CD4-positive, alpha-beta memory T cell (primary cell): Measurements from ENCODE around the gene LEAP2. TPM values are rescaled to one million over a fixed set of nuclear protein-coding genes. Genes with fewer than 3 reads are reported as not detected.

Experiments
- CTCF ChIA-PET: fragments of 350-600 bp; sonication (Branson Sonifier 250); formaldehyde crosslinking; loops from one replicate; lab custom pipeline; 2021; ENCODE audit warnings: inconsistent platforms; ENCODE audit not compliant: partially characterized antibody; lab: Charles Lee
- POLR2A ChIA-PET: fragments of 350-600 bp; sonication (Branson Sonifier 250); formaldehyde crosslinking; loops from one replicate; lab custom pipeline; 2021; ENCODE audit not compliant: partially characterized antibody; lab: Charles Lee
- DNase-seq, 5 donors: peaks; one replicate each; pipeline versions ENCODE4 v3.0.0 to v3.0.0-alpha.2; 2020 to 2022; ENCODE audit warnings: mixed read lengths in 1 of 5
- H3K27ac ChIP-seq: one replicate; pipeline ENCODE4 v1.7.0; 2013; ENCODE audit warnings: low read depth, low read length
- H3K27me3 ChIP-seq: 2 replicates; pipeline ENCODE4 v1.7.0; 2013; ENCODE audit warnings: mild to moderate bottlenecking, low read length, moderate library complexity; ENCODE audit not compliant: insufficient read depth
- H3K36me3 ChIP-seq: 2 replicates; pipeline ENCODE4 v1.7.0; 2013; ENCODE audit warnings: mild to moderate bottlenecking, low read length, moderate library complexity; ENCODE audit not compliant: insufficient read depth
- H3K4me1 ChIP-seq: 2 replicates; pipeline ENCODE4 v1.7.0; 2013; ENCODE audit warnings: mild to moderate bottlenecking, low read length, moderate library complexity; ENCODE audit not compliant: insufficient read depth
- H3K4me3 ChIP-seq, 2 donors: one replicate each; pipeline ENCODE4 v1.7.0; 2013; ENCODE audit warnings: low read length in 2 of 2, mild to moderate bottlenecking in 1 of 2
- H3K9me3 ChIP-seq, 2 donors: one replicate each; pipeline ENCODE4 v1.7.0; 2013; ENCODE audit warnings: low read length in 2 of 2, control low read depth in 1 of 2; ENCODE audit not compliant: control insufficient read depth in 1 of 2
- H3K27ac Mint-ChIP-seq, 7 donors: one replicate each; pipeline ENCODE4 v1.8.0; 2020 to 2021; ENCODE audit warnings: mixed read lengths in 7 of 7, mild to moderate bottlenecking in 6 of 7, inconsistent platforms in 3 of 7, moderate library complexity in 3 of 7
- H3K27me3 Mint-ChIP-seq, 2 donors: one replicate each; pipeline ENCODE4 v1.8.0; 2020 to 2021; ENCODE audit warnings: mixed read lengths in 2 of 2
- H3K36me3 Mint-ChIP-seq, 2 donors: one replicate each; pipeline ENCODE4 v1.8.0; 2020 to 2021; ENCODE audit warnings: mixed read lengths in 2 of 2, inconsistent platforms in 1 of 2, mild to moderate bottlenecking in 1 of 2
- H3K4me1 Mint-ChIP-seq, 4 donors: one replicate each; pipeline ENCODE4 v1.8.0; 2020 to 2021; ENCODE audit warnings: mixed read lengths in 4 of 4, mild to moderate bottlenecking in 1 of 4
- H3K4me3 Mint-ChIP-seq, 8 donors: one replicate each; pipeline ENCODE4 v1.8.0; 2020 to 2021; ENCODE audit warnings: mixed read lengths in 8 of 8, mild to moderate bottlenecking in 7 of 8, moderate library complexity in 6 of 8, inconsistent platforms in 3 of 8
- H3K9me3 Mint-ChIP-seq, 8 donors: one replicate each; pipeline ENCODE4 v1.8.0; 2020 to 2021; ENCODE audit warnings: mixed read lengths in 8 of 8, mild to moderate bottlenecking in 5 of 8, inconsistent platforms in 3 of 8, moderate library complexity in 1 of 8
- intact Hi-C: fragments of 100-400 bp; cut with micrococcal nuclease; formaldehyde crosslinking; loops from one replicate; pipeline ENCODE4 v1.15.1; 2023
- polyA plus RNA-seq, 2 donors: library from polyadenylated mRNA; unstranded; fragments of 300-500 nt; fragmentation: Illumina TruSeq; gene quantifications; one replicate each; pipeline ENCODE4 v1.2.3, GENCODE V29; 2021
- total RNA-seq, 2 experiments: library from RNA; stranded (reverse); gene quantifications; one replicate each; pipeline ENCODE4 v1.2.3, GENCODE V29; 2021

The LEAP2 gene
- total and polyA plus RNA-seq, 4 experiments from 2014 or later, result 1.1 to 8.8 (median 4.8) TPM

GRCh38 chr5:132828846-132829494 lies 44.5 kb upstream of the LEAP2 start:
- H3K27me3 ChIP-seq, result peaks cover 17% of the 10 kb centered on the region

GRCh38 chr5:132829742-132830435 lies 43.6 kb upstream of the LEAP2 start:
- peak overlapping the region in 4 of 7 donors; percentile 12 to 83 (median 70) for H3K27ac Mint-ChIP-seq
- POLR2A ChIA-PET, result interaction anchor here (1.7 to 2.6 kb wide), 3 partner anchors 10 to 53 kb away, joined by 7 to 9 read pairs (median 7); partner anchors contain the start of genes GDF9 and UQCRQ
- peak; percentile 65 to 71 (median 68) for DNase-seq

More at GRCh38 chr5:132828846-132829494, 44.5 kb upstream of the LEAP2 start:
- DNase-seq, result no peak
- no peaks in the 10 kb centered on the region for H3K4me1 ChIP-seq
- no peaks in the 10 kb centered on the region for H3K9me3 ChIP-seq
- H3K36me3 Mint-ChIP-seq, result no peaks in the 10 kb centered on the region
- H3K27me3 Mint-ChIP-seq, result peaks cover 24 to 47% of the 10 kb centered on the region in 2 donors
- no peaks in the 10 kb centered on the region for H3K36me3 ChIP-seq
- peak overlapping the region; percentile 63 to 92 (median 81) for H3K4me3 Mint-ChIP-seq
- intact Hi-C loops, result loop anchor here (10.0 kb wide), 1 partner anchor 534 kb away; the partner anchor contains the start of gene SLC22A4
- no peaks in the 10 kb centered on the region for H3K9me3 Mint-ChIP-seq
- peaks cover 5 to 14% (median 8%) of the 10 kb centered on the region in 4 donors for H3K4me1 Mint-ChIP-seq
- CTCF ChIA-PET, result interaction anchor here (0.8 to 4.1 kb wide), 16 partner anchors 8 to 302 kb away, joined by 3 to 42 read pairs (median 6); no protein-coding TSS in a partner anchor
- H3K27ac Mint-ChIP-seq, result peak overlapping the region in 1 of 7 donors; percentile 60
- POLR2A ChIA-PET, result interaction anchor here (1.7 to 2.6 kb wide), 3 partner anchors 9 to 54 kb away, joined by 7 to 9 read pairs (median 7); partner anchors contain the start of genes GDF9 and UQCRQ
- no peak overlapping the region for H3K4me3 ChIP-seq
- no peak overlapping the region for H3K27ac ChIP-seq

GRCh38 chr5:132830436-132831094 lies 42.9 kb upstream of the LEAP2 start, which contains the start of gene SHROOM1:
Gene SHROOM1, minus strand, starts transcription at chr5:132830647. Its CDS starts 4,507 bp downstream, at chr5:132826140.
- CTCF ChIA-PET, result interaction anchor here (1.7 to 4.1 kb wide), 8 partner anchors 10 to 61 kb away, joined by 5 to 42 read pairs (median 8); no protein-coding TSS in a partner anchor
- no peaks in the 10 kb centered on the region for H3K9me3 ChIP-seq
- Mint-ChIP-seq H3K9me3 (no peaks in the 10 kb centered on the region), H3K36me3 (no peaks in the 10 kb centered on the region), H3K27me3 (peaks cover 19 to 45% of the 10 kb centered on the region in 2 donors), H3K4me1 (peaks cover 5 to 14% (median 8%) of the 10 kb centered on the region in 4 donors), H3K4me3 (peak within 1 kb of the TSS; percentile 86 to 92 (median 90)), H3K27ac (peak within 1 kb of the TSS in 4 of 7 donors; percentile 24 to 83 (median 70))
- no peaks in the 10 kb centered on the region for H3K36me3 ChIP-seq
- peaks cover 5% of the 10 kb centered on the region for H3K27me3 ChIP-seq
- H3K4me3 ChIP-seq, result peak within 1 kb of the TSS in 1 of 2 donors; percentile 58
- no peak within 1 kb of the TSS for H3K27ac ChIP-seq
- DNase-seq, result peak in 1 of 5 donors; percentile 19
- POLR2A ChIA-PET, result interaction anchor here (2.3 to 2.6 kb wide), 2 partner anchors 10 to 53 kb away, joined by 7 to 9 read pairs; no protein-coding TSS in a partner anchor
- H3K4me1 ChIP-seq, result no peaks in the 10 kb centered on the region
- intact Hi-C loops, result loop anchor here (1.0 kb wide), 1 partner anchor 53 kb away; no protein-coding TSS in a partner anchor

More at GRCh38 chr5:132829742-132830435, 43.6 kb upstream of the LEAP2 start:
- no peaks in the 10 kb centered on the region for H3K9me3 ChIP-seq
- no peaks in the 10 kb centered on the region for H3K4me1 ChIP-seq
- H3K27me3 ChIP-seq, result peaks cover 8% of the 10 kb centered on the region
- H3K27ac ChIP-seq, result no peak overlapping the region
- peaks cover 5 to 14% (median 8%) of the 10 kb centered on the region in 4 donors for H3K4me1 Mint-ChIP-seq
- intact Hi-C loops, result loop anchor here (1.0 to 10.0 kb wide), 2 partner anchors 53 to 535 kb away; partner anchors contain the start of gene SLC22A4
- H3K36me3 Mint-ChIP-seq, result no peaks in the 10 kb centered on the region
- H3K36me3 ChIP-seq, result no peaks in the 10 kb centered on the region
- CTCF ChIA-PET, result interaction anchor here (1.0 to 4.1 kb wide), 13 partner anchors 9 to 61 kb away, joined by 3 to 42 read pairs (median 6); no protein-coding TSS in a partner anchor
- H3K9me3 Mint-ChIP-seq, result no peaks in the 10 kb centered on the region
- peaks cover 21 to 45% of the 10 kb centered on the region in 2 donors for H3K27me3 Mint-ChIP-seq
- H3K4me3 ChIP-seq, result peak overlapping the region in 1 of 2 donors; percentile 58
- H3K4me3 Mint-ChIP-seq, result peak overlapping the region; percentile 86 to 92 (median 90)

DNA sequence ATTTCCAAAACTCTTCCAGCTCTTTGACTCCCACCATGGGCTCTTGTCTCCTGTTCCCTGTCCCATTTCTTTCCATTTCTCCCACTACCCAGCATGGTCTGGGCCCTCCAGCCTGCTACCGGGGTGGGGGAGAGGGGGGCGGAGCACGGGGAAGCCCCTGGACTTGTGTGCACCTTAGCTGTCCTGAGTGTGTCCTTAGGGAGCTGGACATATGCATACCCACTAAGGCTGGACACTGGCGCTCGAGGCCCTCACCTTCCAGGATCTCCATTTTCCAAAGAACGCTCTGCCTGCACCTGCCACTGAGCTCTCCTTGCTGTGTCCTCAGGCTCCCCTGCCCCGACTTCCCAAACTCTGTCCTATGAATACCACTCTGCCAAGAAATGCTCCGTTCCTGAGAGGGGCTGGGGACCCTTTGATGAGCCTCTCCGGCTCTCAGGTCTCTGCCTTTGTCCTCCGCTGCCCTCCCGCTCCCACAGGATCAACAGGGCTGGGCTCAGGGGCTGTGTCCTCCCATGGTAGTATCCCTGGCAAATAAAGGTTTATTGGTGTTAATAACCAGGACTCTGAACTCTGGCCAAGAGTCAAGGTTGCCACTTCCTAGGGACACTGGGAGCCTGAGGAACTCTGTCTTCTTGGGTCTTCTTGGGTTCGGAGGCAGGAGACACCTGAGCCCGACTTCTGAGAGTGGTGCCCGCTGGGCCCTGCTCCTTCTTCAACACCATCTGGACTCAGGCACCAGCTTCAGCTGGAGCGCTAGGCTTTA lies 42.2 kb upstream of the LEAP2 start:
- POLR2A ChIA-PET, result no interaction called here
- Histone ChIP-seq H3K9me3 (no peaks in the 10 kb centered on the region), H3K4me3 (no peak overlapping the region), H3K4me1 (no peaks in the 10 kb centered on the region), H3K27ac (no peak overlapping the region), H3K27me3 (peaks cover 2% of the 10 kb centered on the region), H3K36me3 (no peaks in the 10 kb centered on the region)
- peak overlapping the region in 2 of 7 donors; percentile 11 to 24 for H3K27ac Mint-ChIP-seq
- CTCF ChIA-PET, result interaction anchor here (1.7 to 4.1 kb wide), 4 partner anchors 11 to 52 kb away, joined by 6 to 42 read pairs (median 12); no protein-coding TSS in a partner anchor
- H3K4me1 Mint-ChIP-seq, result peaks cover 5 to 14% (median 8%) of the 10 kb centered on the region in 4 donors
- intact Hi-C loops, result no loop called here
- H3K27me3 Mint-ChIP-seq, result peaks cover 18 to 43% of the 10 kb centered on the region in 2 donors
- DNase-seq, result no peak
- no peaks in the 10 kb centered on the region for H3K9me3 Mint-ChIP-seq
- H3K36me3 Mint-ChIP-seq, result no peaks in the 10 kb centered on the region
- peak overlapping the region; percentile 62 to 85 (median 76) for H3K4me3 Mint-ChIP-seq

GRCh38 chr5:132832612-132833011 lies 40.9 kb upstream of the LEAP2 start:
- POLR2A ChIA-PET, result no interaction called here
- Mint-ChIP-seq H3K27me3 (peaks cover 10 to 32% of the 10 kb centered on the region in 2 donors), H3K4me3 (peak overlapping the region in 5 of 8 donors; percentile 19 to 74 (median 33)), H3K9me3 (no peaks in the 10 kb centered on the region), H3K36me3 (no peaks in the 10 kb centered on the region), H3K4me1 (peaks cover 5 to 14% (median 8%) of the 10 kb centered on the region in 4 donors), H3K27ac (no peak overlapping the region)
- no peaks in the 10 kb centered on the region for H3K36me3 ChIP-seq
- H3K27ac ChIP-seq, result no peak overlapping the region
- intact Hi-C loops, result no loop called here
- no peaks in the 10 kb centered on the region for H3K27me3 ChIP-seq
- H3K4me3 ChIP-seq, result no peak overlapping the region
- no peaks in the 10 kb centered on the region for H3K4me1 ChIP-seq
- no peak for DNase-seq
- CTCF ChIA-PET, result interaction anchor here (0.8 to 2.6 kb wide), 3 partner anchors 12 to 77 kb away, joined by 3 to 10 read pairs (median 6); no protein-coding TSS in a partner anchor
- no peaks in the 10 kb centered on the region for H3K9me3 ChIP-seq

DNA sequence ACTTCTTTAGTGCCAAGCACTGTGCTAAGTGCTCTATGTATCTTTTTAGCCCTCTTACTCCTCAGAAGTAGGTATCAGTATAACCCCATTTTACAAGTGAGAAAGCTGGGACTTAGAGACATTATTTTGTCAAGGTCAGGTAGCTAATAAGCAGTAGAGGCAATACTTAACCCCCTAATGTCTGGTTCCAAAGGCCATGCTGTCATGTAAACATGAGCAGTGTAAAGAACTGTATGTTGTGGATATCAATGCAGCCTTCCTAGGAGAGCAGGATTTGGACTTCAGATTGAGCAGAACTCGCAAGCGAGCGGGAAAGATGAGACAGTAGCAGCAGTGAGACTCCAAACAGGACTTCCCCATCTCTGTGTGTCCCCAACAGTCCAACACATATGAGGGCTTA lies 39.4 kb upstream of the LEAP2 start:
- Histone ChIP-seq H3K27ac (no peak overlapping the region), H3K4me3 (no peak overlapping the region), H3K4me1 (no peaks in the 10 kb centered on the region), H3K36me3 (no peaks in the 10 kb centered on the region), H3K9me3 (no peaks in the 10 kb centered on the region), H3K27me3 (no peaks in the 10 kb centered on the region)
- ChIA-PET CTCF (interaction anchor here (1.1 to 2.2 kb wide), 2 partner anchors 14 to 49 kb away, joined by 4 to 6 read pairs; no protein-coding TSS in a partner anchor), POLR2A (no interaction called here)
- Mint-ChIP-seq H3K27ac (no peak overlapping the region), H3K9me3 (no peaks in the 10 kb centered on the region), H3K4me1 (peaks cover 5 to 14% (median 8%) of the 10 kb centered on the region in 4 donors), H3K27me3 (peaks cover 3 to 22% of the 10 kb centered on the region in 2 donors), H3K4me3 (no peak overlapping the region), H3K36me3 (no peaks in the 10 kb centered on the region)
- DNase-seq, result no peak
- intact Hi-C loops, result no loop called here
